ENCODE measurements around the gene NT5C2.

- TF ChIP-seq CTCF (conservative IDR thresholded peaks at IDR 0.05; ENCODE audit: low read depth, low read length) (no peak), EZH2 (IDR thresholded peaks at IDR 0.05; ENCODE audit: low read length, unreplicated experiment) (no peak), EZH2phosphoT487 (IDR thresholded peaks at IDR 0.05; ENCODE audit: borderline replicate concordance, low read length) (no peak)
Observed at GRCh38 chr10:103047381-103047780, 145.7 kb downstream of the NT5C2 start.

All from PC-3 (cell line).